SW480 (cell line): ENCODE results near the gene RTL10.
"Not testable (repeated sequence)": the region's sequence is repeated elsewhere in the genome, so short reads cannot be mapped to it uniquely, and the experiment has no call there.

Experiments used
- DNase-seq: peaks from one replicate; pipeline ENCODE4 v3.0.0-alpha.2; 2016; ENCODE audit warnings: low spot score

RTL10 gene

DNA sequence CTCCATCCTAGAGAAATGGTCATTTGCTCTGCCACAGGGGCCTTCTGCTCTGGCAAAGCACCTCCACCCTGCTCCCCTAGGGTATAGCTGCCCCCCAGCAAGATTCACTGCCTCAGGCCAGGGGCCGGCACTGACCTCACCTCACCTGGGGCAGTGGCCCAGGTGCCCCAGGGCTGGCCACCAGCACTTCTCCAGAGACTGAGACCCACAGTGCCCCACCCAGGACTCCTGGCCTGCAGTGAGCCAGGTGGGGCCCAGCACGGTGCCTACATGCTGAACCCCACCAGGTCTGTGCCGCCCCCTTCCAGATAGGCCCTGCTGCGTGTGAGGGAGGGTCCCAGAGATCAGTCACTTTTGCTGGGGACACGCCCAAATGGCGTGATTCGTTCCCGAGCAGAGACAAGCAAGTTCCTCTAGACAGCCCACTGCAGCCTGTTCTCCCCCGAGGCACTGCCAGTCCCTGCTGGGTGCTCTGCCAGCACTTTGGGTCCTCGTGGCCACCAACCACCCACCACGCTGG, 10.8 kb downstream of the RTL10 start:
- no peak for DNase-seq

DNA sequence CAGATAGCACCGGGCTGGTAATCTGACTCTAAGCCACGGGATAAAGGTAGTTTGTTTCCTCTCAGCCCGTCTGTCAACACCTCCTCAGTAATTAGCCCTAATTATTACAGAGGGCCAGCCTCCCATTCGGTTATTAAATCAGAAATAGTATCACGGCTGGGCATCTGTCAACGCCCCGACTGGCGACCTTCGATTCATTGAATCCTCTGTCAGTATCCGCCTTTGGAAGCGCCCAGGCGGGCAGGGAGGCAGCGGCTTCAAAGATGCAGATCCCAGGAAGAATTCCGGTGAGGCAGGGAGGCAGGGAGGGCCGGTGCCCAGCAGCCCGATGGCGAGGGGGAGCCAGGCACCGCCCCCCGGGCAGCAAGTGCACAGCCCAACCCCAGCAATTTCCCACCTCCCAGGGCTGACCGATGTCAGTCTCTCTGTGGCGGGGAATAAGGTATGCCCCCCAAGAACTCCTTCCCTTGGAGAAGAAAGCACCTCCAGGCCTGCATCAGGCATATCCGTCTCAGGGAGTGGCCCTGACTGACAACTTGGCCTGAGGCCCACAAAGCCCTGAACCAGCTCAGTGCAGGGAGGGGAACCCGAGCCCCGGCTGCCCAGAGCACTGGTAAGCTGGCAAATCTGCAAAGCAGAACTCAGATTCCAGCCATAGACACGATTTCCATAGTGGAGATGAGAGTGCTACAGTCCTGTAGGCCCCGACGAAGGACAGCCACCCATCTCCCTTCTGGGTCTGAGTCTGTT, 11.4 kb downstream of the RTL10 start:
- DNase-seq: no peak

DNA sequence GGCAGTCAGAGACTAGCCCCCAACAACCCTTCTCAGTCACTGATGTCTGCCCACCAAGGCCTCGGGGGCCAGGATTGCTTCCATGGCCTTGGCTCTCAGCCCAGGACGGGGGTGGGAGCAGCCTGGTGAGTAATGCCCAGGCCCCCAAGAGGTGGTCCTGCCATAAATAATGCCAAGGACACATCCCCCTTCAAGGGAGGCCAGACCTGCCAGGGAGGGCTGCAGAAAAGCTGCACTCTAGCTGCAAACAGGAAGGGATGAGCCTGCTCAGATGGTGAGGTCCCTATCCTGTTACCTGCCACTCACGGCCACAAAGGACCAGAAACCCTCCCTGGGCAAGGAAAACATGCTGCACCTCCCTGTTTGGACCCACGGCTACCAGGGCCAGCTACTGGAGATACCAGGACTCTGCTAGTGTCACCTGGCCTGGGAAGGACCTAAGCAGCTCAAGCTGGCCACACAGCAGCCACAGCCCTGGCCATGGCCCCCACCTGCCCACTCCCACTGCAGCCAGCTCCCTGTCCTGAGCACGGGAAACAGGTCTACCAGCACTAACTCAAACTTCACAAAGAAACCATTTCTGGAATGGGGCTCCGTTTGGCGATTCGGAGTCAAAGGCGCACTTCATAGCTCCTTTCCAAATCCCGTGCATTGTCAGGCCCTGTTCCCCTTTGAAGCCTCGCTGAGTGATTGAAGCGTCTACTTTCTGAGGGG, 12.1 kb downstream of the RTL10 start:
- no peak for DNase-seq

DNA sequence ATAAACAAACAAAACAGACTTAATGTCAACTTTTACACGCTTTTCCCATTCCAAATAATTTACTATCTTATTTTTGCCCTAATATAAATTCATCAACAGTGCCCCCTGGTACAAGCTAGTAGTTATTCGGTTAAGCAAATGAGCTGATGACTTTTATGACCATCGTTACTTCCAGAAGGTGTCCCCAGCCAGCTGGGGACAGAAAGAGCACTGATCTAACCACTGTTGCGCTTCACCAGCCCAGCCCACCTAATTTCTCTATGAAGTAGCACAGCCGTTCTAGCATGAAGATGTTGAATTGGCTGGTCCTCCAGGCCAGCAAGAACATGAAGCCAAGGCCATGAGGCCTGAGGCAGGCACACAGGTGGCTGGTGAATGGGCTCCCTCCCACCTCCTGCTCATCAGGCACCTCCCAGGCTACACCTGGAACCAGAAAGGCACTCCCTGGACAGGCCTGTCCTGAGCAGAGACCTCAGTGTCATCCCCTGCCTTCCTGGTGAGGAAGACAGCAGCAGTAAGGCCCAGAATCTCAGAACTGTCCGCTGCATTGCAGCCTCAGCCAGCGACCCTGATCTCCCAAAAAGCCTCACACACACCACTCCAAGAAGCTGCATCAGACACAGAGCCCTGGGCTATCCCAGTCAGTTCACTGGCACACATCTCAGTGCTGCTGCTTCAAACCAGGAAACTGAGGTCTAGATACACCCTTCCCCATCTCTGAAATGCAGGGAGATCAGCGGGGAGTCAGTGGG, 12.9 kb downstream of the RTL10 start:
- DNase-seq: no peak

DNA sequence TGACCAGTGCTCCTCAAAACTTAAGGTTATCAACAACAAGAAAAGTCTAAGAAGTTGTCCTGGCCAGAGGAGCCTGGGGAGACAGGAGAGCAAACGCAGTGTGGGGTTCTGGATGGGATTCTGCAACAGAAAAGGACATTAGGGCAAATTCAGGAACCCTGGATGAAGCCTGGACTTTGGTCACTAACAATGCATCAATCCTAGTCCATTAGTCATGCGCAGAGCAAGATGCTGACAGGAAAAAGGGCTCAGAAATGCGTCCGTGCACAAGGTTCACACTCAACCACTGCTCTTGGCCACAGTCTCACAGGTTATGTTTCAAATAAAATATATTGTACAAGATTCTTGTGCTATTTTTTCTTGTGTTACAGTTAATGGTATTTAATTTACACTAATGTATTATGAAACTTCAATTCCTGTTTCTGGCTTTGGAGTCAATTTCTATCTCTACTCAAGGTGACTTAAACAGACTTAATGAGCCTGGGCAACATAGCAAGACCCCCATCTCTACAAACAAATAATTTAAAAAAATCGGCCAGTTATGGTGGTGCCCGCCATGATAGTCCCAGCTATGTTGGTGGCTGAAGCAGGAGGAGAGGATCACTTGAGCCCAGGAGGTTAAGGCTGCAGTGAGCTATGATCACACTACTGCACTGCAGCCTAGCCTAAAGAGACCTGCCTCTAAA, 13.6 kb downstream of the RTL10 start:
- no peak for DNase-seq

DNA sequence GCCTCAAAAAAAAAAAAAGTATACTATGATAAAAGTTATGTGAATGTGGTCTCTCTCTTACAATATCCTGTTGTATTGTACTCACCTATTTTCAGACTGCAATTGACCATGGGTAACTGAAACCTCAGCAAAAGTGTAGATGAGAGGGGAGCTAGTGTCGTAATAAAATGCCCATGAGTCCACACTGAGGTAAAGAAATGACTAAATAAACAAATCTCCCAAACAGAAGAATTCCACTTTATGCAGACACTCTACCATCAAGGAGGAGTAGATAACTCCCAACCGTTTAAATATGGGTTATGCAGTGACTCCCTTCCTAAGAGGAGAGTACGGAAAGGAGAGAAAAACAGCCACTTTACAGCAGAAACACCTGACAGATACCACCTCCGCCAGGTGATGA, 14.6 kb downstream of the RTL10 start:
- DNase-seq: no peak

DNA sequence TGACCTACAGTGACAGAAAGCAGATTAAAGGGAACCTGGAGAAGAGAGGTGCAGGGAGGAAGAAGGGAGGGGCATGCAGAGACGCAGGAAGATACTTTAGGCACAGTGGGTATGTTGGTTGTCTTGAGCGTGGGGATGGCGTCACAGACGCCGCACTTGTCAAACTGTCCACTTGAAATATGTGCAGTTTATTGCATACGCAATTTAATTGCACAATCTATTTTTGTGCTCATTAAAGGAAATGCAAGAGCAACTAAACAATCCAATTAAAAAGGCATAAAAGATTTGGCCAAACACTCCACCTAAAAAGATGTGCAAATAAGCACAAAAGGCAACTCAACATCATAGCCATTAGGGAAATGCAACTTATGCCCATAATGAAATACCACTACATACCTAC, 16.8 kb downstream of the RTL10 start:
- DNase-seq: no peak

DNA sequence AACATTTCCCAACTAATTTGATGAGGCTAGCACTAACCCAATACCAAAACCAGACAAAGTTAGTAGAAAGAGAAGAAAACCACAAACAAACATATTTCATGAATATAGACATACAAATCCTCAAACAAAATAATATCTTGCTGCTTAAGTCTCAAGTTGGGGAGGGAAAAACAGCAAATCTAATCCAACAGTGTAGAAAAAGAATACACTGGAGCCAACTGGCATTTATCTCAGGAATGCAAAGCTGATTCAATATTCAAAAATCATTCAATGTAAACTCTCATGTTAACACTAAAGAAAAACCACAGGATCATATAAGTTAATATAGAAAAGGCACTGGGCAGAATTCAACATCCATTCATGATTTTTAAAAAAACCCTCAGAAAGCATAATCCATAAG, 18.2 kb downstream of the RTL10 start:
- DNase-seq: no peak

DNA sequence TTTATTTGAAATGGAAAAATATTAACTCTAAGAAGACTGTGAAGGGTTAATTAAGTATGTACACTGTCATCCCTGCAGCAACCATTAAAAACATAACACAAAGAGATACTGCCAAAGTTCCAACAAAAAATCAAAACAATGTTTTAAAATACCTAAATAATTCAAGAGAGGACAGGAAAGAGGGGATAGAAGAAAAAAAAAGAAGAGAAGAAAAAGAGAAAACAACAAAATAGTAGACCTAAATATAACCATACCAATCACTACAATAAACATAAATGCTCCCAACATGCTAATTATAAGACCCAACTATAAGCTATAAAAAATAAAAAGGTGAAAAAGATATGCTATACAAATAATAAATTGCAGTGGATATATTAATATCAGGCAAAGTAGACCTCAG, 20.1 kb downstream of the RTL10 start:
- no peak for DNase-seq

DNA sequence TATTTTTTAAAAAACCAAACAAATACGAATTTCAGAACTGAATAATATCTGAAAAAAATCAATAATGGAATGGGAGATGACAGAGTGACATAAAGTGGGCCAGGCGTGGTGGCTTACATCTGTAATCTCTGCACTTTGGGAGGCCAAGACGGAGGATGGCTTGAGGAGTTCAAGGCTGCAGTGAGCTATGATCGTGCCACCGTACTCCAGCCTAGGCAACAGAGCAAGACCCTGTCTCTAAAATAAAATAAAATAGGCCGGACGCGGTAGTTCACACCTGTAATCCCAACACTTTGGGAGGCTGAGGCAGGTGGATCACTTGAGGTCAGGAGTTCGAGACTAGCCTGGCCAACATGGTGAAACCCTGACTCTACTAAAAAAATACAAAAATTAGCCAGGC, 21.3 kb downstream of the RTL10 start:
- not testable (repeated sequence) for DNase-seq

DNA sequence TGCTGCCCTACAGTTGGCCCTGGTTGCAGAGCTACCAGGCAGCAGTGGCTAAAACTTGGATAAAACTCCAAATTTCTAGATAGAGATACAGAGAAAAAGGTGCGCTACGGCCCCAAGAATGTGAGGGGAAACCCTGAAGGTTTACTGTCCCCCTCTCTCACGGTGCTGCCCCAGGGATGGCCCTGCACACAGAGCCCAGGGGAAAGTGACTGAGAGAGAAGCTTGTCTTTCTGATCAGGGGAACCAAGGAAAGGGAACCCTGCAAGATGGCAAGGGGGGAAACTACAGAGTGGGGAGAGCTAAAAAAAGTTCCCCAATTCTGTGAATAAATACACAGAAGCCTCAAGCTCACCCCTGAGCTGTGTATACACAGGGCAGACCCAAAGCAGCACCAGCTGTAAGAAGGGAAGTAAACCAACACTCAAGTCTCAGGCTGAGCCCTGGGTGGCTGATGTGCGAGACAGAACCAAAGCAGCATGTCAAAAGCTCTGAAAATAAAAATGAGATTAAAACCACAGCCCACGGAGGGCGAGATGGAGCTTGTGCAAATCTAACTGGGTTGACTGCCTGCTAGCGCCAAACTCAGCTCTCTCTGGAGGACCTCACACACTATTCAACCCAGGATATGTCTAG, 22.1 kb downstream of the RTL10 start:
- DNase-seq: no peak

DNA sequence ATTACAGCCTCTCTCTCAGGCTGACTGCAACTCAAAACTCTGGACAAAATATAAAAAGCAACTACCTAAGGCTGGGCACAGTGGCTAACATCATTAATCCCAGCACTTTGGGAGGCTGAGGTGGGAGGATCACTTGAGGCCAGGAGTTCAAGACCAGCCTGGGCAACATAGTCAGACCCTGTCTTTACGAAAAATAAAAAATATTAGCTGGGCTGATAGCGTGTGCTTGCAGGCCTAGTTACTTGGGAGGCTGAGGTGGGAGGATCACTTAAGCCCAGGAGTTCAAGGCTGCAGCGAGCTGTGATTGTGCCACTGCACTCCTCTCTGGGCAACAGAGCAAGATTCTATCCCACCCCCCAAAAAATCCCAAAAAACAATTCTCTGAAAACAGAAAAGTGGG, 22.7 kb downstream of the RTL10 start:
- DNase-seq: not testable (repeated sequence)

DNA sequence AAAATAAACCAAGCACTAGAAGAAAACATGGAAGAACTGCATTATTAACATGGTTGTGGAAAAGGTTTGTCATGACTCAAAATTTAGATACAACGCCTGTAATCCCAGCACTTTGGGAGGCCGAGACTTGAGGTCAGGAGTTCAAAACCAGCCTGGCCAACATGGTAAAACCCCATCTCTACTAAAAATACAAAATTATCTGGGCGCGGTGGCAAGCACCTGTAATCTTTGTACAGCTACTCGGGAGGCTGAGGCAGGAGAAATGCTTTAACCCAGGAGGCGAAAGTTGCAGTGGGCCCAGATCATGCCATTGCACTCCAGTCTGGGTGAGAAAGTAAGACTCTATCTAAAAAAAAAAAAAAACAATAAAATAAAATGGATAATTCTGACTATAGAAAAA, 23.7 kb downstream of the RTL10 start:
- no peak for DNase-seq

DNA sequence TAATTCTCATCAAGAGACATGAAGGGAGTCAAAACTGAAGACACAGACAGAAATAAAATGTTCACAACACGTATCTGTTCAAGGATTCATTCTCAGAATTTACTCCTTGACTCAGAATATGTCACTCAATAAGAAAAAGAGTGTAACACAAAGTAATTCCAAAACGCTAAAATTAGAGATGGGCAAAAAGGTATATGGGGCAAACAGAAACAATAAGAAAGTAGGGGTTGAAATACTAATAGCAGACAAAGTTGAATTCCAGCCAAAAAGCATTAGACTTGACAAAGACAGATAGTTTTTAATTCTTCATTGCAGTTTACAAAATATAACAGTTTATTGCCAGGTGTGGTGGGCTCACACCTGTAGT, 26.7 kb downstream of the RTL10 start:
- no peak for DNase-seq

DNA sequence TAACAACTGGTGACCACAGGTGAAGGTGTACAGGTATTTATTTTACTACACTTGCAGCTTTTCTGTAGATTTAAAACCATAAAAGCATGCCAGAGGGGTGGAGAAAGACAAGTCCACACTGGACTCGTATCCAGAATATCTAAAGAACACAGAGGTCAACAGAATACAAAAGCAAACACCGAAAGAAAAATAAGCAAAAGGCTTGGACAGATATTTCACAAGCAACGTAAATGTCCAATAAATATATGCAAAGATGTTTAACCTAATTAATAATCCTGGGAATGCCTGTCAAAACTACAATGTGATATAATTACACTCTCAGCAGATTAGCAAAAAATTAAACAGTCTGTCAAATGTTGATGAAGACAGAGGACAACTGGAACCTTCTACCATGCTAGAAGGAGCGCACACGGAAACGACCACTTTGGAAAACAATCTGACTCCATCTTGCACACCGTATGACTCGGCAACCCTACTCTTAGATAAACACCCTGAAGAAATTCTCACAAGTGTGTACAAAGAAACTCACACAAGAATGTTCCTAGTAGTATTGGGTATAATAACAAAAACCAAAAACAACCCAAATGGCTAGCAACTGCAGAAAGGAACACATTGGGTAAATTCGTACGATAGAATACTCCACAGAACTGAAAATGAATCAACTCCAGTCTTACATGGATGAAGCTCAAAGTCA, 27.2 kb downstream of the RTL10 start:
- DNase-seq: no peak

DNA sequence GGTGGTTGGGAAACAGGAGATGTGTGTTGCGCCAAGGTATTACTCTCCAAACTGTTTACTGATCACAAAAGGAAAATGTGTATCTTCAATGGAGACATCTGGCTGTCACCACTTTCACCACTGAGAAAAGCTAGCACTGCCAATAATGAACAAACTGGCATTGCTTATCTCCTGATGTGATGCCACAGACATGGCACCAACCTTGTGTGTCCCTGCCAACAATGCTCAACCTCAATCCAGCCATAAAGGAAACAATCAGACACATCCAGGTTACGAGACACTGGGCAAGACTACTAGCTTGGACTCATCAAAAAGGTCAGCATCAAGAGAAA, 28.1 kb downstream of the RTL10 start:
- no peak for DNase-seq

DNA sequence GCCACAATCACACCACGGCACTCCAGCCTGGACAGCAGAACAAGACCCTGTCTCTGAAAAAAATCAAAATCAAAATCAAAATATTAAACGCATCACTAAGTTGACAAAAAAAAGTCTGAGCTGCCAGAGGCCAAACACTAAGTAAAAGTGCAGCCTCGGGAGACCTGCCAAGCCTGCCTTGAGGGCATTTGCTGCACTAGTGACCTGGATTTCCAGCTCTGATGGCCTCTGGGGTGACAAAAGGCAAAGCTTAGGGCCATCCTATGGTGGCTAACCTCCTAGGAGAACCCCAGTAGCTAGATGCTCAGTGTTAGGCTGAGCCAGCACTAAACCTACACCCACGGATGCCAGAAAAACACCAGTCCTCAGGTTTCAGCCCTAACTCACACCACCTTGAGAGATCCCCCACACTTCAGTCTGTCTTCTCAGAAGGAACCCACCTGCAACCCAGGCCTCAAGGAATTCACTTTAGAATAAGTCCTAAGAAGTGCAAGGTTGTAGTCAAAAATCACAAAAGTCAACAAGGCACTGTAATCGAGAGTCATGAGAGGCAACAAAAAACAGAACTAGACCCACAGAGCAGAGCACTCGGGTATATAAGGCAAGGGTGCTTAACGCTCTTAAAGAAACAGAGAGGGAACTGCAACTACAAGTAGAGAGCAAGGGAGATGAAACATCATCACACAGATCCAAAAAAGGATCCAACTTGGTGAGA, 28.6 kb downstream of the RTL10 start:
- DNase-seq: no peak

DNA sequence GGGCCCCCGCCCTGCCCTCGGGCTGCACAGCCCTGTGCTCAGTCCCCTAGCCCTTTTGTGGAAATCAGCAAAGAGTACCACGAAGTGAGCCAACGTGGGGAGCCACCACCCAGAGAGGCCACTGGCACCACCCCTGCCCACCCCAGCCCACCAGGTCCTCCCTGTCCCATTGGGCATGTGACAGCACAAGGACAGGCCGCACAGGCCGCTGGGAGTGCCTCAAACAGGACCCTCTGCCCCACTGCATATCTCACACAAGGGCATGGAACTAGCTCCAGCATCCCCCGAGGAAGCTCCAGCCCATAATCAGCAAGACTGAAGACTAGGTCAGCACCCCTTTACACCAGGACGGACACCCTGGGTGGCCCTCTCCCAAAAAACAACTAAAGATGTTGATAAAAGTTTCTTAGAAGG, 29.7 kb downstream of the RTL10 start:
- DNase-seq: no peak

DNA sequence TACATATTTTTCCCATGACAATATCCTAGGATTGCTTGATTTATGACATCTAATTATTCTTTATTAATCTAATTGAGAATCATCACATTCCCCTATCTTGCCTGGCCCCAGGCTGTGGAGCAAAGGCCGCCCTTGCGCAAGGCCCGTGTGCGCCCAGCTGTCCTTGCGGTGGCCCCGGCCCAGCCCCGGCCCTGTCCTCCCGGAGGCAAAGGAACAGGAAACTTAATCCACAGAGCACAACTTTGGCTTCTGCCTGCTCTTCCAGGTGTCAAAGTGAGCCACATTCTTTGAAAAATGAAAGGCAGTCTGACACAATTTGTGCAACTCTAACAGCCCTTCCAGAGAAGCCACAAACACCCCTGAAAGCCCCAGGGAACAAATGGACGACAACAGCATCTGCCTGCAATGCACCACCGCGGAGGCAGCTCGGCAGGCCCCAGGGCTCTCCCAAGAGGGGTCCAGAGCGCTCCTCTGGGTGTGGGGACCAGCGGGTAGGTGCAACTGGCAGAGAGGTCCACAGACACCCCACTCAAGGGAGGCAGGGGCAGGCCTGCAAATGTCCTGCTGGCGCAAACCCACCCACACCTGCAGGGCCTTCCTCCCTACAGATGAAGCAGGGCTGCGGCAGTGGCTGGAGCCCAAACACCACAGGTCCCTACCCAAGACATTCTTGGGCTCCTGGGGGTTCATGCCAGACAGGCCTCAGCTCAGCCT, 30.3 kb downstream of the RTL10 start:
- DNase-seq: no peak

DNA sequence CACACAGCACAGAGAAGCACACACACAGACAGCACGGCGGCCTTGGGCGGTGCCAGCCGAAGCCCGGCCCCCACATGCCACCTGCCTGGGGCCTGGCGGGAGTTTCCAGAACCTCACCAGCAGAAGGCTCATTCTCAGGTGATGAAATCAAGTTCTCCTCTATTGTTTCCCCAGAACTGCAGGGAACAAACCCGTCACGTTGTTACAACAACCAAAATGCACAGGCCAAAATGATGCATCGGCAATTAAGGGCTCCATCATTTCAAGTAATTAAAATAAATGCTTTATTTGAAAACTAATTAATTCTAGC, 30.8 kb downstream of the RTL10 start:
- DNase-seq: no peak
